Osteoblast (primary cell): ENCODE data around the gene GPR173. TPM values are rescaled to one million over a fixed set of nuclear protein-coding genes. Genes with fewer than 3 reads are reported as not detected.

ENCODE experiments used
- DNase-seq: peaks from one replicate; pipeline ENCODE4 v3.0.0; 2011; ENCODE audit warnings: low spot score, mixed read lengths; ENCODE audit not compliant: insufficient read length; ENCODE audit errors: missing footprints
- H2AFZ ChIP-seq: 2 replicates; pipeline ENCODE4 v1.6.0; 2011; ENCODE audit warnings: mild to moderate bottlenecking, low read length
- H3K27ac ChIP-seq: 2 replicates; pipeline ENCODE4 v1.5.1; 2011; ENCODE audit warnings: mild to moderate bottlenecking, low read depth, low read length, moderate library complexity
- H3K27me3 ChIP-seq: 2 replicates; pipeline ENCODE4 v1.6.0; 2012; ENCODE audit warnings: mild to moderate bottlenecking, control low read depth, inconsistent platforms, low read length, moderate library complexity; ENCODE audit not compliant: insufficient read depth
- H3K36me3 ChIP-seq: 2 replicates; pipeline ENCODE4 v1.5.1; 2011; ENCODE audit warnings: mild to moderate bottlenecking, low read length, control low read depth, moderate library complexity; ENCODE audit not compliant: insufficient read depth
- H3K4me1 ChIP-seq: 2 replicates; pipeline ENCODE4 v1.5.1; 2011; ENCODE audit warnings: mild to moderate bottlenecking, low read length, control low read depth, moderate library complexity; ENCODE audit not compliant: insufficient read depth
- H3K4me2 ChIP-seq: 2 replicates; pipeline ENCODE4 v1.6.0; 2011; ENCODE audit warnings: mild to moderate bottlenecking, low read length; ENCODE audit not compliant: insufficient read depth
- H3K4me3 ChIP-seq: fragments of 200-600 bp; sonication (generic); 3 replicates; pipeline ENCODE4 v1.5.1; 2012; ENCODE audit warnings: mild to moderate bottlenecking, low read length, inconsistent platforms; ENCODE audit not compliant: insufficient read depth
- H3K79me2 ChIP-seq: 2 replicates; pipeline ENCODE4 v1.6.0; 2012; ENCODE audit warnings: mild to moderate bottlenecking, low read length, control low read depth, inconsistent platforms; ENCODE audit not compliant: insufficient read depth
- H3K9me3 ChIP-seq: 2 replicates; pipeline ENCODE4 v1.5.1; 2011; ENCODE audit warnings: low read depth, low read length, control low read depth
- H4K20me1 ChIP-seq: 2 replicates; pipeline ENCODE4 v1.6.0; 2012; ENCODE audit warnings: mild to moderate bottlenecking, low read length, control low read depth; ENCODE audit not compliant: insufficient read depth
- small RNA-seq: library from RNA; depleted of rRNA; stranded (forward); fragments of <200 nt; gene quantifications from one replicate; pipeline ENCODE3, GENCODE V24; 2012
- total RNA-seq: library from RNA; depleted of rRNA; stranded (reverse); fragments of >200 nt; gene quantifications from 2 replicates; pipeline ENCODE4 v1.2.3, GENCODE V29; 2012
- TF ChIP-seq, protein P1 (sequence below): IDR thresholded peaks from 2 replicates; pipeline ENCODE4 v1.5.1; 2011; ENCODE audit warnings: mild to moderate bottlenecking, low read depth, low read length, moderate library complexity; ENCODE audit errors: extremely low read depth

GPR173 gene
- total RNA-seq, 1 donor = 2.2 TPM

DNA sequence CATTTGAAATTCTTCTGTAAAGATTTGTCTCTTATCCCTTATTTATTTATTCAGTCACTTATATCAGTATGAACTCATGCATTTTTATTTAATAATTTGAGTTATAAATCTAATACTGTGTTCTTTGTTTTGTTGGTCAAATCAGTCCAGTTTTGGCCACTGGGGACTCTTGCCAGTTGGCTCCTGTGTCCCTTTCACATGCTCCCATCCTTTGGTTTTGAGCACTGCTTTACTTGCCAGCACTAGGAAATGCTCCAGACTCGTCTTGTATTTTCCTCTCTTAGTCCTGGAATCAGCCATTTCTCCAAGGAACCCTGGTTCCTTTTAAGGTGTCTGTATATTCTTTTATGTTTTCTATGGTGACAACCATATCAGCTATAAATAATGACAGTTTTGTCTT is 73.4 kb downstream of the GPR173 start:
- Histone ChIP-seq H3K4me3 (no peak overlapping the region), H3K4me2 (no peak overlapping the region), H3K27me3 (peaks cover 4% of the 10 kb centered on the region), H3K36me3 (no peaks in the 10 kb centered on the region), H3K79me2 (peaks cover 6% of the 10 kb centered on the region), H2AFZ (no peak overlapping the region), H3K9me3 (no peaks in the 10 kb centered on the region), H3K4me1 (no peaks in the 10 kb centered on the region), H4K20me1 (no peaks in the 10 kb centered on the region), H3K27ac (no peak overlapping the region)
- TF ChIP-seq, protein P1, sequence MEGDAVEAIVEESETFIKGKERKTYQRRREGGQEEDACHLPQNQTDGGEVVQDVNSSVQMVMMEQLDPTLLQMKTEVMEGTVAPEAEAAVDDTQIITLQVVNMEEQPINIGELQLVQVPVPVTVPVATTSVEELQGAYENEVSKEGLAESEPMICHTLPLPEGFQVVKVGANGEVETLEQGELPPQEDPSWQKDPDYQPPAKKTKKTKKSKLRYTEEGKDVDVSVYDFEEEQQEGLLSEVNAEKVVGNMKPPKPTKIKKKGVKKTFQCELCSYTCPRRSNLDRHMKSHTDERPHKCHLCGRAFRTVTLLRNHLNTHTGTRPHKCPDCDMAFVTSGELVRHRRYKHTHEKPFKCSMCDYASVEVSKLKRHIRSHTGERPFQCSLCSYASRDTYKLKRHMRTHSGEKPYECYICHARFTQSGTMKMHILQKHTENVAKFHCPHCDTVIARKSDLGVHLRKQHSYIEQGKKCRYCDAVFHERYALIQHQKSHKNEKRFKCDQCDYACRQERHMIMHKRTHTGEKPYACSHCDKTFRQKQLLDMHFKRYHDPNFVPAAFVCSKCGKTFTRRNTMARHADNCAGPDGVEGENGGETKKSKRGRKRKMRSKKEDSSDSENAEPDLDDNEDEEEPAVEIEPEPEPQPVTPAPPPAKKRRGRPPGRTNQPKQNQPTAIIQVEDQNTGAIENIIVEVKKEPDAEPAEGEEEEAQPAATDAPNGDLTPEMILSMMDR = no peak
- DNase-seq = no peak

DNA sequence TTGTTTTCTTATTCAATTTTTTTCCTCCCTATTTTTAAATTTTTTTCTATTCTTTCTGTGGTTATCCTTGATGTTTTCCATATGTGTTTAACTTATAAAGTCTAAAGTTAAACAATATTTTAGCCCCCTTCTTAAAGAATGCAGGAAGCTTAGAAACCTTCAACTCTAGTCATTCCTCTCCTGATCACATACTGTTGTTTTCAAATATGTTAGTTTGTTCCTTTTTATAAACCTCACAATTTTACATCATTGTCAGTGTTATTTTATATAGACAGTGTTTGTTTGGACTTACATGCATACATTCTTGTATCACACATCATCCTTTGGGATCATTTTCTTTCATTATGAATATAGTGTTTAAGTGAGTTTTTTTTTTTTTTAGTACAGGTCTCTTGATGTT is 76.9 kb downstream of the GPR173 start:
- Histone ChIP-seq H3K4me3 (no peak overlapping the region), H3K4me2 (no peak overlapping the region), H3K36me3 (no peaks in the 10 kb centered on the region), H3K27ac (no peak overlapping the region), H3K4me1 (peaks cover 7% of the 10 kb centered on the region), H3K79me2 (peaks cover 6% of the 10 kb centered on the region), H4K20me1 (no peaks in the 10 kb centered on the region), H3K9me3 (no peaks in the 10 kb centered on the region), H2AFZ (no peak overlapping the region), H3K27me3 (peaks cover 5% of the 10 kb centered on the region)
- TF ChIP-seq, protein P1 = no peak
- peak; percentile 6 for DNase-seq

DNA sequence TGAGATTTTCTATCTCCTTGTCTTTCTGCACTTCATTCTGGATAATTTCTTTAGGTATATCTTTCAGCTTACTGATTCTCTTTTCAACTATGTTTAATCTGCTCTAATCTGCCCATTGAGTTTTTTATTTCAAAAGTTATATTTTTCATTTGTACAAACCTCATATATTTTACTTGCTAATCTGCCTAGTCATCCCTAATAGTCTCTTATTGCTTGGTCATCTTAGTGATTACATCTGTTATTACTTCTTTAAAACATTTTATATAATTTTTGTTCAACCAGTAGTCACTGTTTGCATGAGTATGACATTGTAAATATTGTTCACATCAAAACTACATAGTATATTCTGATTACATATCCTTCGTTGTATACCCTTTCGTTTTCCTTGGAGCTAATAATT is 77.8 kb downstream of the GPR173 start:
- H2AFZ ChIP-seq = no peak overlapping the region
- no peak overlapping the region for H3K27ac ChIP-seq
- H3K79me2 ChIP-seq = peaks cover 6% of the 10 kb centered on the region
- TF ChIP-seq, protein P1 = no peak
- no peak for DNase-seq
- H3K9me3 ChIP-seq = no peaks in the 10 kb centered on the region
- H3K4me1 ChIP-seq = peaks cover 7% of the 10 kb centered on the region
- H3K27me3 ChIP-seq = peaks cover 10% of the 10 kb centered on the region
- no peaks in the 10 kb centered on the region for H4K20me1 ChIP-seq
- no peak overlapping the region for H3K4me3 ChIP-seq
- H3K4me2 ChIP-seq = no peak overlapping the region
- H3K36me3 ChIP-seq = no peaks in the 10 kb centered on the region

DNA sequence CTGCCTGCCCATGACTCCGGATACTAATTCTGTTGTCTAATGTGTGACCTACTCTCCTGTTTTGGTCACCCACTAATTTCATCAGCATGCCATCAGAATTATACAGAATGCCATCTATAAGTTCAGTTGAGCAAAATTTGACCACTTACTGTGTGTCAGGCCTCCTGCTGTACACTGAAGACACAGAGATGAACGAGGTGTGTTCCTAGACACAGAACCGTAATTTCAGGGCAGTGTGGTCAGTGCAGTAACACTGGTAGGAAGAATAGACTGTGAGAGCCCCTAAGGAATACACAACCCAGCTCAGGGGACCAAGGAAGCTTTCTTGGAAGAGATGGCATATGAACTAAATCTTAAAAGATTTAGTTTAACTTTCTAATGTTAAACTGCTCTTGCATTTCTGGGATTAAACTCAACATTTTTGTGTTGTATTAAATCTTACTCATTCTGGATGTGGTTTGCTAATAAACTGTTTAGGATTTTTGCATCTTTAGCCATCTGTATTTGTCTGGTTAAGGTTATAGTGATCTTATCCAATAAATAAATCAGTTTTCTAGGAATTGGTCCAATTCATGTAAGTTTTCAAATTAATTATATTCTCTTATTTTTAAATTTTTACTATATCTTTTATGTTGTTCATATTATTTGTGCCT is 79.6 kb downstream of the GPR173 start:
- Histone ChIP-seq H3K4me2 (peak overlapping the region; percentile 57), H3K4me3 (no peak overlapping the region), H3K9me3 (no peaks in the 10 kb centered on the region), H3K27me3 (peaks cover 11% of the 10 kb centered on the region), H2AFZ (peak overlapping the region; percentile 66), H3K4me1 (peaks cover 7% of the 10 kb centered on the region), H3K36me3 (no peaks in the 10 kb centered on the region), H4K20me1 (no peaks in the 10 kb centered on the region), H3K27ac (peak overlapping the region; percentile 61), H3K79me2 (peaks cover 6% of the 10 kb centered on the region)
- TF ChIP-seq, protein P1 = no peak
- peak; percentile 3 for DNase-seq

Small RNAs within 50 kb of the gene (small RNA-seq; reads per million reads assigned to genes)
- not detected for gene AL591212.2

Other genes with a start within 250 kb of the GPR173 start
- not detected in 2 replicates for gene XAGE5, start 237.5 kb upstream of the GPR173 start, total RNA-seq
- not detected in 2 replicates for gene XAGE3, start 180.7 kb upstream of the GPR173 start, total RNA-seq
- gene FAM156B, start 151.5 kb upstream of the GPR173 start, total RNA-seq = 14.4 and 17.0 TPM in 2 replicates
- 11.8 and 16.6 TPM in 2 replicates for gene FAM156A, start 90.3 kb upstream of the GPR173 start, total RNA-seq
- 13.6 and 15.9 TPM in 2 replicates for gene TSPYL2, start 33.6 kb downstream of the GPR173 start, total RNA-seq
- gene KANTR, start 45.4 kb downstream of the GPR173 start, total RNA-seq = 12.3 and 13.3 TPM in 2 replicates
- gene KDM5C, start 176.4 kb downstream of the GPR173 start, total RNA-seq = 104 and 122 TPM in 2 replicates
- gene IQSEC2, start 232.8 kb downstream of the GPR173 start, total RNA-seq = 10.1 and 14.7 TPM in 2 replicates